GM19099 (cell line): ENCODE data around the gene ZBTB16.

Experiments used
- POLR2A ChIP-seq: IDR thresholded peaks from 3 replicates; pipeline ENCODE4 v1.6.1; 2011; ENCODE audit warnings: low read depth; ENCODE audit not compliant: insufficient read length; ENCODE audit errors: extremely low read depth

Gene ZBTB16

GRCh38 chr11:114246321-114247069 lies 187.0 kb downstream of the ZBTB16 start:
- TF ChIP-seq POLR2A: no peak

GRCh38 chr11:114247070-114247789 lies 187.7 kb downstream of the ZBTB16 start:
- no peak for TF ChIP-seq POLR2A

- TF ChIP-seq POLR2A: no peak
Measured at GRCh38 chr11:114250180-114250579, 190.7 kb downstream of the ZBTB16 start.

- no peak for TF ChIP-seq POLR2A
Measured at GRCh38 chr11:114250993-114251814, 191.7 kb downstream of the ZBTB16 start.

- TF ChIP-seq POLR2A: no peak
Measured at GRCh38 chr11:114251815-114252337, 192.4 kb downstream of the ZBTB16 start.

GRCh38 chr11:114252767-114253166 lies 193.3 kb downstream of the ZBTB16 start:
- TF ChIP-seq POLR2A: no peak

- TF ChIP-seq POLR2A: no peak
Measured at GRCh38 chr11:114253771-114254170, 194.3 kb downstream of the ZBTB16 start.

GRCh38 chr11:114254571-114255146 lies 195.1 kb downstream of the ZBTB16 start:
- TF ChIP-seq POLR2A: no peak

GRCh38 chr11:114255289-114255688 lies 195.8 kb downstream of the ZBTB16 start:
- TF ChIP-seq POLR2A: no peak

GRCh38 chr11:114256176-114256966 lies 196.9 kb downstream of the ZBTB16 start:
- no peak for TF ChIP-seq POLR2A

GRCh38 chr11:114256967-114257286 lies 197.4 kb downstream of the ZBTB16 start:
- no peak for TF ChIP-seq POLR2A

GRCh38 chr11:114257621-114258558 lies 198.4 kb downstream of the ZBTB16 start:
- no peak for TF ChIP-seq POLR2A

- TF ChIP-seq POLR2A: no peak
Measured at GRCh38 chr11:114258696-114259095, 199.2 kb downstream of the ZBTB16 start.
